OCI-LY7 (cell line): ENCODE measurements around the gene BSCL2.

Experiments used
- EZH2phosphoT487 ChIP-seq: fragments of 200-600 bp; sonication (generic); IDR thresholded peaks from 2 replicates; pipeline ENCODE4 v1.6.1; 2018; ENCODE audit warnings: low read depth, borderline replicate concordance, mild to moderate bottlenecking, mixed run types, antibody characterized with exemption, low read length, moderate library complexity, mixed read lengths
- TF ChIP-seq, protein P1 (sequence below): fragments of 200-600 bp; sonication (generic); conservative IDR thresholded peaks from 2 replicates; pipeline ENCODE4 v1.5.1; 2014; ENCODE audit warnings: mild to moderate bottlenecking, antibody characterized with exemption, low read length, moderate library complexity, mixed read lengths

DNA sequence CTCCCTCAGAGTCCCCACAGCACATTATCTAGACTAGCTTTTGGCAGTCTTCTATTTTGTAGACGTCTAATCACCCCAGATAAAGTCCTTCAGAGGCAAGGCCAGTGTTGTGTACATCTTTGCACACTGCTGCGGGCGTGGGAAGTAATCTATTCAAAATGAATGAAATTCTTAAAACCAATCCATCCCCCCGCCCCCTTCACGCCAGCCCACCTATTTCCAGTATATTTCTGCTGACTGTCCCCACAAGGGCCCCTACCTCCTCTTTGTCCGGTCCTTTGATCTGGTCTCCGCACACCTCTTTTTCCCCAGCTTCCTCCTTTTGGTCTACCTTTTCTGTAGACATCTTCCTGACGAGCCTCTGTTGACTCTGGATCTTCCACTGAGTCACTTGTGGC is 375 bp downstream of the BSCL2 start:
- TF ChIP-seq, protein P1, sequence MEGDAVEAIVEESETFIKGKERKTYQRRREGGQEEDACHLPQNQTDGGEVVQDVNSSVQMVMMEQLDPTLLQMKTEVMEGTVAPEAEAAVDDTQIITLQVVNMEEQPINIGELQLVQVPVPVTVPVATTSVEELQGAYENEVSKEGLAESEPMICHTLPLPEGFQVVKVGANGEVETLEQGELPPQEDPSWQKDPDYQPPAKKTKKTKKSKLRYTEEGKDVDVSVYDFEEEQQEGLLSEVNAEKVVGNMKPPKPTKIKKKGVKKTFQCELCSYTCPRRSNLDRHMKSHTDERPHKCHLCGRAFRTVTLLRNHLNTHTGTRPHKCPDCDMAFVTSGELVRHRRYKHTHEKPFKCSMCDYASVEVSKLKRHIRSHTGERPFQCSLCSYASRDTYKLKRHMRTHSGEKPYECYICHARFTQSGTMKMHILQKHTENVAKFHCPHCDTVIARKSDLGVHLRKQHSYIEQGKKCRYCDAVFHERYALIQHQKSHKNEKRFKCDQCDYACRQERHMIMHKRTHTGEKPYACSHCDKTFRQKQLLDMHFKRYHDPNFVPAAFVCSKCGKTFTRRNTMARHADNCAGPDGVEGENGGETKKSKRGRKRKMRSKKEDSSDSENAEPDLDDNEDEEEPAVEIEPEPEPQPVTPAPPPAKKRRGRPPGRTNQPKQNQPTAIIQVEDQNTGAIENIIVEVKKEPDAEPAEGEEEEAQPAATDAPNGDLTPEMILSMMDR, result no peak
- no peak for TF ChIP-seq EZH2phosphoT487
